GM12872 (cell line): ENCODE measurements around the gene NXNL1.

Source experiments
- CTCF ChIP-seq: IDR thresholded peaks from 3 replicates; pipeline ENCODE4 v1.5.1; 2011; ENCODE audit warnings: low read depth, mild to moderate bottlenecking, low read length, moderate library complexity; ENCODE audit not compliant: insufficient read depth

The NXNL1 gene

GRCh38 chr19:17489392-17490030 lies 28.8 kb upstream of the NXNL1 start:
- TF ChIP-seq CTCF, result no peak

GRCh38 chr19:17488593-17489391 lies 28.1 kb upstream of the NXNL1 start:
- peak; percentile 38; the same call in 2 of the 3 replicates for TF ChIP-seq CTCF

- no peak for TF ChIP-seq CTCF
Measured at GRCh38 chr19:17487284-17488121, 26.8 kb upstream of the NXNL1 start.

- no peak for TF ChIP-seq CTCF
Measured at GRCh38 chr19:17486545-17487240, 26.0 kb upstream of the NXNL1 start.

GRCh38 chr19:17484520-17485185 lies 23.9 kb upstream of the NXNL1 start:
- no peak for TF ChIP-seq CTCF

GRCh38 chr19:17483605-17484002 lies 22.9 kb upstream of the NXNL1 start:
- no peak for TF ChIP-seq CTCF
